HuH-7 (cell line): ENCODE measurements around the gene EFCAB14.
A peak's percentile ranks its signal among the peaks of the same experiment; 100 is the strongest.
"Not testable (repeated sequence)": the region's sequence is repeated elsewhere in the genome, so short reads cannot be mapped to it uniquely, and the experiment has no call there.

ENCODE experiments used
- DNase-seq: peaks from one replicate; pipeline ENCODE4 v3.0.0; 2011; ENCODE audit warnings: low spot score

EFCAB14 gene

DNA sequence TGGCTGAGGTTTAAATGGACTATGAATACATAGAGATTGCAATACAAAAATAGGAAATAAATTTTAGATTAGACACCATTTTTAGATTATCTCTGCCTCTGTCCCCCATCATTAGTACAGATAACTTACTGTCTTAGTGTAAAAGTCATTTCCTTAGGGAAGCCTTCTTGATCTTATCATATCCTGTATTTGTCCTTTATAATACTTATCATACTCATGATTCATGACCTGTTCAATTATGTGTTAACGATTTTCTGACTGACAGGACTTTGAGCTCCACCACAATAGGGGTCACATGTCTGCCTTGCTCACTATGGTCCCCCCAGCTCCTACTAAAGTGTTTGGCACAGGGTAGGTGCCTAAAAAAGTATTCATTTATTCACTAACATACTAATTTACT, 32.7 kb downstream of the EFCAB14 start:
- DNase-seq, result no peak

DNA sequence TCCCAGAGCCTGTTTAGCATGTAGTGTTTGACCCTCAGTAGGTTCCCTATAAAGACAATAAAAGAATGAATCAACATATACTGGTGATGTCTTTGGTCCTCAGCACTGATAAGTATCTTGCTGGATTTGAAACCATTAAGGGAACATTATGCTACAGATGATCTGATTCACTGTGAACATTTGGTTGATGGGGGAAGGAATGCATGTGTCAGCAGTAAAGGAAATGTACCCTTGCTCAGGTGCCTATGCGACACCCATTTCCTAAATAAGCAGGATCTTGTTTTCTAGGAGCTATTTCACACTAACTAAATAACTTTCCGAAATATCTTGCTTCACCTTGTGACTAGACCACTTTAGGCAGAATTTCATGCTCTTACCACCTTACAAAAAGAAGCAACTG, 34.2 kb downstream of the EFCAB14 start:
- DNase-seq, result no peak

DNA sequence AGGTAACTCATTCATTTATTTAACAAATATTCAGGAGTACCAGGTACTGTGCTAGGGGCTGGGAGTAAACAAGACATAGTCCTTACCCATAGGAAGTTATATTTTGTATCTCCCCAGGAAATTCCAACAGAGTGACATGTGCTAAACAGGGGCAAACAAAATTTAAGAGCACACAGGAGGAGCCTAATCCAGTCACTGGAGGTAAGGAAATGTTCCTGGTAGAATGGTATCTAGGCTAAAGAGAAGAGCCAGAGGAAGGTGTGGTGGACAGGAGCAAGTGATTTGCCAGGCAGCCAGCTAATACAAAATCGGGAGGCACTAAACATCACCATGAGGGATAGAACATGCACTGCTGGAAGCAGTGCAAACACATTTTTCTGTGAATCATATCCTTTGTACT, 36.9 kb downstream of the EFCAB14 start:
- DNase-seq, result no peak

DNA sequence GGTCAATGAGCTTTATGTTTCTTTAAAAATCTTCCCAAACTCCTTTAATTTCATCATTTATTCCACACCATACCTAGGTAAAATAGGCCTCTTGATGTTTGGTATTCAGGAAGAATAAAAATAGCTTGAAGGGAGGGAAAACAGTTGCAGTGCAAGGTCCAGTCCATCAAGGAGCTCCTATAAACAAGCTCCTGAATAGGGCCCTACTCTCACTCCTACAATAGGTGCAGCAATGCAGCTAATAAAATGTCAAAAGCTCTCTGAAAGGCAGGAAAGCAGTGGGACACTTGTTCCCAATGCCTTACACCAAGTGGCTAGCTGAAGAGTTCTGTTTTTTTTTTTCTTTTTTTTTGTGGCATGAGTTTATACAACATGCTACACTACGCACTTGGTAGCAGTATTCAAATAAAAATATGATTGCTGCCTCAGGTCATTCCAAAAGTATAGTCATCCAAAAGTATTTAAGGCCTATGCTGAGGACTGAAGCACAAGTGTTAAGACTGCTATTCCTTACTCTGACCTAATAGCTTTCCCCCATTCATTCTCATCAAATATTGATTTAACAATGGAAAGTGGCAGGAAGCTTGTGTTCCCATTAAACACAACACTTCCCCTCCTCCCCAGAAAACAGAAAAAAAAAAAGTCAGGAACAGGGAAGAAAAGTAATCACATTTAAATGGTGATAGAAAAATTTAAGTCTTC, 37.4 kb downstream of the EFCAB14 start:
- no peak for DNase-seq

DNA sequence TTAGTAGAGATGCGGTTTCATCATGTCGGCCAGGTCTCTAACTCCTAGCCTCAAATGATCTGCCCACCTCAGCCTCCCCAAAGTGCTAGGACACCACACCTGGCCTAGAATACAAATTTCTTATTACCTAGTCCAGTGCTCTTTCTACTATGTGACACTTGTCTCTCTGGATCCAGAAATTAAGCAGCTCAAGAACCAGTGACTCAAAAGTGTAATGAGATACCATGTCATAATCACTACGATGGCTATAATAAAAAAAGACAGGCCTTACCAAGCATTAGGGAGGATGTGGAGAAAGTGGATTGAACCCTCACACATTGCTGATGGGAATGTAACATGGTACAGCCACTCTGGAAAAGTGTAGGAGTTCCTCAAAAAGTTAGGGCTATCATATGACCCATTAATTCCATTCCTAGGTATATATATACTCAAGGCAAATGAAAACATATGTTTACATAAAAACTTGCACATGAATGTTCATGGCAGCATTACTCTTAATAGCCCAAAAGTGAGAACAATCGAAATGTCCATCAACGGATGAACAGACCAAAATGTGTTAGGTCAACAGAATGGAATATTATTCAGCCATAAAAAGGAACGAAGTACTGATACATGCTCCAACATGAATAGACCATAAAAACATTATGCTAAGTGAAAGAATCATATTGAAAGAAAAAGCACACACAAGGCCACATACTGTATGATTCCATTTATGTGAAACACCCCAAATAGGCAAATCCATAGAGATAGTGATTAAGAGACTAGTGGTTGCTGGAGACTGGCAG, 38.9 kb downstream of the EFCAB14 start:
- DNase-seq, result no peak

DNA sequence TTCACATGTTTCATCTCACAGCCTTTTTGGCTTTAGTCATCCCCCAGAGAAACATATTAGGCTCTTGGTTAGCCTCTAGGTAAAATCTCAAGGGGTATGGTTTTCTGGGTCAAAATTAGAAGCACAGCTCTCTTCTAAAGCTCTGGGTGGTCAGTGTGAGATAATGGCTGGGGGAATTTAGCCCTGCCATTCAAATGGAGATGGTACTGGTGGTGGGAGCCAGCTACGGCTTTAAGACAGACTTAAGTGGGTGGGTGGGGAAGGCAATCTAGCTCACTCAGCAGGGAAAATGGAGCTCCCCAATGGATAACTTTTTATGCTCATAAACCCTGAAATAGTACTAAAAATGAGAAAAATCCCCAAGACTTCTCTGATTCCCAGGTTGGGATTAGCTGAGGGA, 41.6 kb downstream of the EFCAB14 start:
- DNase-seq, result no peak

DNA sequence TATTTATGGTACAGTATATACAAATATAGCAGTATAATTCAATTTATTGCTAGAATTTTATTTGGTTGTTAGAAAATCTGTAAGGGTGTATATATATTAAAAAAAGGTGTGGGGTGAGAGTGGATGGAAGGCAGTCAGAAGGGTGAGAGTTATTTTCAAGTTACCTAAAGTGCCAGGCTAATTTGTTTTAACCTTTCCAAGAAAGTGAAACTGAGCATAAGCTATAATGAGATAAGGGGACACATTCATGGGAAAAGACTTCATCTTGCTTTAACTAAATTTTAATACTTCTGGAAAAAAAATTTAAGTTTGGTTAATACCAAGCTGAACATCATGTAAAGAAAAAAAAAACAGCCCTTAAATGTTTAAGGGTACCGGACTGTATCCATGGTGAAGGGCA, 42.4 kb downstream of the EFCAB14 start:
- no peak for DNase-seq

DNA sequence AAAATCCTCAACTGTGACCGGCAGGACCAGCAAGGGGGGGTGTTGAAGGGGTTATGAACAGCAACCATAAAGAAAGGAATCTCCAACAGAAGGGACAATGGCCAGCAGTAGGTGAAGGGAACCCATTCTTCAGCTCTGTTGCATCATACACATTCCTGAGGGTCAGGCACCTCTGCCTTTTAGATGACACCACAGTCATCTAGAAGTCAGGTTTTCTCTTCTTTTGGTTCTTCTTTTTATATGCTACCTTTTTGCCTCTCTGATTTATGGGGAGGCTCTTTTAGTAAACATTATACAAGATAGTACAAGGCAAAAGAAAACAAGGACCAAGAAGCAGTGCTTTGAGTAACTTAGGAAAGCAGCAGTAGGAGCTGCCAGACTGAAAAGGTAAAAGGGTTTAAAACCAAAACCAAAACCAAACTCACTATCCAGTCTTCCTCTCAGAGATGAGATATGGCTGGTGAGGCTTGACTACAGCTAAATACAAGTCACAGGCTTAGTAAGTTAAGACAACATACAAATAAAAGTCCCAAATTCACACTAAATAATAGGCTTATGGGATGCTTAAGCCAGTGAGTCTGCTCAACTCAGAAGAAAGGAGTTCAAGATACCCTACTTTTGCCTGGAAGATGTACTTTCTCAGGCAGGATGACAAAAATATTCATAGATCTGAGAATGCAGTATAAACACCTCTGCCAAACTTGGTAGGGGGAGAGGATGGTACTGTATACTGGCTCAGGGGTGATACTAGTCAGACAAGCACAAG, 43.2 kb downstream of the EFCAB14 start:
- no peak for DNase-seq

DNA sequence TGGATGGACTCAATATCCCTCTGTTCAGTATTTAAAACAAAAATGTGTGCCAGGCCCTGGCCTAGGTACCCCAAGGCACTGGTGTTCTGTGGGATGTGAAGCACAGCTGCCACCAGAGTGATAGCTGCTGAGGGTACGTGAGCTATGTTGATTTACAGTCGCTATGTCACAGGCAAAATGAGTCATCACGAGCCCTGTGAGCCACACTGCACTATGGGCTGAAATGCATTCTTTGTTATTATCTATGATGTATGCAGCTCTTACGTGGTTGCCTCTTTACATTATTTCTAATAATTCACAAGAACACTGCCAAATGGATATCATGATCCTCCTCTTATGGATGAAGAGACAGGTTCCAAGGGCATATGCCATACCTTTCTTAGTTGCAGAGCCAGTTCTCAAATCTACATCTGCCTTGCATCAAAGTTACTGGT, 45.1 kb downstream of the EFCAB14 start:
- DNase-seq, result no peak

DNA sequence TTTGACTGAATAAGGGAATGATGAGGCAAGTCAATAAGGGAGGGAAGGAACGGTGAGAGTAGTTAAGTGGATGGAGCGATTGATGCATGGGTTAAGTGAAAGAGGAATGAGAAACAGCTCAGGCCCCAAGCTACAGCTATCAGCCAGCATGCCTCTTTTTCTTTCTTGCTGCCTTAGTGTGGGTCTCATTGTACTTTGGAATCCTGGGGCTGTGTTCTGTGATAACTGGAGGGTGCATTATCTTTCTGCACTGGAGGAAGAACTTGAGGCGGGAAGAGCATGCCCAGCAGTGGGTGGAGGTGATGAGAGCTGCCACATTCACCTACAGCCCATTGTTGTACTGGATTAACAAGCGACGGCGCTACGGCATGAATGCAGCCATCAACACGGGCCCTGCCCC, 46.2 kb downstream of the EFCAB14 start:
- no peak for DNase-seq

DNA sequence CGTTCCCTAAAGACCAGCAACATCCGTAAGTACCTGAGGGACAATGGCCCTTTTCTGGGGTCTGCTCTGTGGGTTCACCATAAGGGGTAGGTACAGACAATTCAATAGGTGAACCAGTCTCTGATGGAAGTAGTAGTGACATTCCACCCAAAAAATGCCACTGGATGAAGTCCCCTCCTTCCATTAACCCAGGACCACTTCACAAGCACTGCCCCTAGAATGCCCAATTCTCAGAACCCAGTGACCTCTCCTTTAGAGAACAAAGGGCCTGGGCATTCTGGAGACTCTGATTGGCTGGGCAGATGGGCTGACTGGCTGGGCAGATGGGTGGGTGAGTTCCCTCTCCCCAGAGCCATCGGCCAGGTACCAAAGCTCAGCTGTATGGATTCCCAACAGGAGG, 47.4 kb downstream of the EFCAB14 start, which contains the start of gene TEX38:
Gene TEX38, plus strand, starts transcription at position 301 of the 400 bp plus-strand sequence. Its CDS starts 81 bp downstream, at position 382.
- no peak for DNase-seq

DNA sequence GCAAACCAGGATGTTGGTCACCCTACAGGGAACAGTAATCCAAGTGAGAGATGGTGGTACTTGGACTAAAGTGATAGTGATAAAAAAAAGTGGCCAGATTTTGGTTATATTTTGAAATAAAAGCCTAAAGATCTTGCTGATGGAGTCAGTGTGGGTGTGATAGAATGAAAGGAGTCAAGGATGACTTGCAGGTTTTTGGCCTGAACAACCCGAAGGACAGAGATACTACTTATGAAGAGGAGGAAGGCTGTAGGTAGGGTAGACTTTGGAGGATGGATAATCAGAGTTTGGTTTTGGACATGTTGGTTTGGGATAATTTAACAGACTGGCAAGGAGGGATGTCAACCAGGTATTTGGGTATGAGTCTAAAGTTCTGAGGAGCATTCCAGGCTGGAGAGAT, 48.8 kb downstream of the EFCAB14 start:
- no peak for DNase-seq

DNA sequence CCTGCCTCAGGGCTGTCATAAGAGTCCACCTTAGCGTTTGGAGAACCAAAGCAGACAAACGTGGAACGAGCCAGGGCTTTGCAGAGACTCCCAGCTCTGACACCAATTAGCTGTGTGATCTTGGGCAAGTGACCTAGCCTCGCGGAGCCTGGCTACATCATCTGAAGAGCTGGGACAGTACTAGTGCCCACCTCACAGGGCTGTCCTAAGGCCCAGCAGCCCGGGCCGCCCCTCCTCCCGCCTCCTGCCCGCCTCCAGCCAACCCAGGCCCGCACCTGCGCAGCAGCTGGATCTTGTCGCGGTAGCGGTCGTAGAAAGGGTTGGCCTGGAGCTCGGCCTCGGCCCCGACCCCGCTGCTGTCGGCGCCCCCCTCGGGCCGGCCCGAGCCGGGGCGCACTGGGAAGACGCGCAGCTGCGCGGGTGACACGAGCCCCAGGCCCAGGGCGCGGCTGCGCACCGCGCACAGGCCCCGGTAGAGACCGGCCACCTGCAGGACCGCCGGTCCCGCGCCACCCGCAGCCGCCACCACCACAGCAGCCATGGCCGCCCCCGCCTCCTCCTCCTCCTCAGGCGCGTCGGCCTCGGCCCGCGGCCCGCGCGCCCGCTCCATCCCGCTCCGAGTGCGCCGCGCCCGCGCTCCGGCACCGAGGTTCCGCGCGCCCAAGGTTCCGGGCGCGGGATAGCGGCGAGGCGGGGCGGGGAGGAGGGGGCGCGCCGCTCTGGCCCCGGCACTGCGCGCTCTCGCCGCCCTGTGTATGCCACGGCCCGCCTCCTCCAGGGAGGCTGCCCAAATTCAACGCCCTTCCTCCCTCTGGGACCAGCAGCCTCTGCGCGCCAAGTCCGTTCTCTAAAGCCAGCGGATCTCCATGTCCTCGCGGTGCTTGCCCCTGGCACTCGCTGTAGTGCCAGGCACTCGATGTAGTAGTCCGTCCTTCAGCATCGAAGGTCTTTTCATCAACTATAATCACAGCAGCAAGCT, 50.8 kb downstream of the EFCAB14 start, which contains the start of gene ATPAF1:
Gene ATPAF1, minus strand, starts transcription at position 583 of the 979 bp plus-strand sequence. Its CDS starts 42 bp downstream, at position 541.
- peak; percentile 60 for DNase-seq

DNA sequence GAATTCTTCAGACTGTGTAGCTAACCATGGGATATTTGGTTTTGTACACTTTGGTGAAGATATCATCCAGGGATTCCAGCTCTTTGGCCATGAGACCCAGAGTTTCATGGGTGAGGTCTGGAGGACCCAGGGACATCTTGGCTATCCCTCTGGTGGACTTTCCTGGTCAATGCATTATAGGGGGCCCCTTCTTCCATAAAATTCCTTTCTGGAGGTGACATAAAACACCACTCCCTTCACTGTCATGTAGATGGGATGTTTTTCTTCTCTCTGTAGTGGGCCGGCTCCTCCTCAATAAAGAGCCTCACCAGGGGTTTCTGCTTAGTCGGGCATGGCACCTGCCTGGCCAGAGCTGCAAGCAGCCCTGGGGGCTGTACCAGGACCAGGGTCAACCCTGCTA, 52.9 kb downstream of the EFCAB14 start:
- no peak for DNase-seq

DNA sequence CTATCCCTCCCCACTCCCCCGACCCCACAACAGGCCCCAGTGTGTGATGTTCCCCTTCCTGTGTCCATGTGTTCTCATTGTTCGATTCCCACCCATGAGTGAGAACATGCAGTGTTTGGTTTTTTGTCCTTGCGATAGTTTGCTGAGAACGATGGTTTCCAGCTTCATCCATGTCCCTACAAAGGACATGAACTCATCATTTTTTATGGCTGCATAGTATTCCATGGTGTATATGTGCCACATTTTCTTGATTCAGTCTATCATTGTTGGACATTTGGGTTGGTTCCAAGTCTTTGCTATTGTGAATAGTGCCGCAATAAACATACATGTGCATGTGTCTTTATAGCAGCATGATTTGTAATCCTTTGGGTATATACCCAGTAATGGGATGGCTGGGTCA, 56.0 kb downstream of the EFCAB14 start:
- not testable (repeated sequence) for DNase-seq

DNA sequence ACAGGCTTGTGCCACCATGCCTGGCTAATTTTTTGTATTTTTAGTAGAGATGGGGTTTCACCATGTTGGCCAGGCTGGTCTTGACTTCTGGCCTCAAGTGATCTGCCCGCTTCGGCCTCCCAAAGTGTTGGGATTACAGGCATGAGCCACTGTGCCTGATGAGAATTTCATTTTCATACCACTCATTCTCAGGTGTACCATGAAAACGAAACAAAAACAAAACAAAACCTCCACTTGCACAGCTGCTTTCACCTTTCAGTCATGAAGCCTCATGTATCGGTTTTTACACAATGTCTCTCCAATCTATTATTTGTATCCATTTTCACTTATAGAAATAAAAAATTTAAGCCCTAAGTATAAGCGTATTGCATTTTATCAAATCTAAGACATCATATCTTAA, 58.8 kb downstream of the EFCAB14 start:
- DNase-seq, result not testable (repeated sequence)

DNA sequence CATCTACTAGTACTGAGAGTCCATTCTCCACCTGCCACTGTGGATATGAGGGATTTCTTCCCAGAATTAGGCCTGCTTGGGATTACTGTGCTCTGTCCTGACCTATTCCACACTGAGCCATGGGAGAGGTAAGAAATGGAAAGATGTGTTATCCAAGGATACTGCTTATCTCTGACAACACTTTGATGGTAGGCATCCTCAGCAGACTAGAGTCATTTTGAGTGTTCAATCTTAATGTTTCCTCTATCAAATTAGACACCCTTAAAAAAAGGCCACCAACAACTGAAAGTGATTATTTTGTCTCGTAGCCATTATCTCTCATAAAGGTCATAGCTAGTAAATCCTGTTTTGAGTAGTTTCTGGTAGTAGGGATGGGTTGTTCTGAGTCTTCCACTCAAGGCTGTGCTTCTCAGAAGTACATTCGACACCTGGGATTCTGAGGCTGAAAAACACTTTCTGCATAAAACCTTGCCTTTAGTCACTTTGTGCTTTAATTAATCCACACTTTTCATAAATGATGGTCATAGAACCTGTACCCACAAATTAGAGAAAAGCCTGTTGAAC, 59.5 kb downstream of the EFCAB14 start:
- DNase-seq, result no peak

DNA sequence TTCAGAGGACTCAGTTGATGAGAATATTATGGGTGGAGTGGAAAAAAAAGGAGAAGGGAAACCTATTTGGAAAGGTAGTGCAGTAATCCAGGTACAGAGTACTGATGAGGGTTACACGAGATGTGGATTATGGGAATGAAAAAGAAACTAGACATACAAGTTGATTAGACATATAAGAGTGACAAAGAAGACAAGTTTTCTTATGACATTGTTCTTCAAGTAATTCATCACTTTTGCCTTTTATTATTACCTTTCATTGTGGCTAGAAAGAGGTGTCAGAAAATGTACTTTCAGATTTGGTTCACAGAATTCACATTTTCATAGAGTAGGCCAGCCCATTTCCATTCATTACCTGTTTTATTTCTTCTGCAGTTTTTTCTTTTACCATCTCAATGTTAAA, 61.1 kb downstream of the EFCAB14 start:
- DNase-seq, result no peak

DNA sequence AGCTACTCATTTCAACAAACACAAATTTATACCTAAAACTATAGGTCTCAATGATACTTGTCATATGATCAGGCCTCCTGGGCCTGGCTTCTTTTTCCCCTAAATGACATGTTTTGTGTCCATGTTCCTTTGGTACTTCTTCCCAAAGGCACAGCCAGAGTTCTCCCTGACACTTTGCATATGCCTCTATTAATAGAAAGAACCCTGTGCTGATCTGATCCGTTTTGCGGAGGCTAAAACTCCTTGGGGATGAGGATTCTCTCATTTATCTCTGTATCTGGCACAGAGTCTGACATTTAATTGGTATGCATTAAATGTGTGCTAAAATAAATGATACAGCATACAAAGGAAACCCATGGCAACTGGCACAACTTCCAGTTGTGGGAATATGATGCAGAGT, 62.3 kb downstream of the EFCAB14 start:
- DNase-seq, result no peak

DNA sequence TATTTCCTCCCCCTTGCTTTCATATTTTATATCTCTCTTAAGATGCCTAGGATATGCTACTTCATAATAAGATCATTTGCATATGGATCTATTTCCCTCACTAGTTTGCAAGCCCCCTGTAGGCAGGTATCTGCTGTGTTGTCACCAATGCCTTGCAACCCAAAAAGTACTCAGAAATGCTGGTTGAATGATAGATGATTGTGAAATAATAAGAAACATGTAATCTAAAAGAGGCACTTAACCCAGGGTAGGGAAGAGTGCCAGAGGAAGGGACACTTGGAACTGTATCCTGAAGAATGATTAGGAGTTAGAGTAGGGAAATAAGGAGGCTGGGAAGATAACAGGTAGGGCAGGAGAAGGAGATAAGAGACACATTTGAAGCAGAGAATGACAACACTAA, 63.1 kb downstream of the EFCAB14 start:
- DNase-seq, result no peak

DNA sequence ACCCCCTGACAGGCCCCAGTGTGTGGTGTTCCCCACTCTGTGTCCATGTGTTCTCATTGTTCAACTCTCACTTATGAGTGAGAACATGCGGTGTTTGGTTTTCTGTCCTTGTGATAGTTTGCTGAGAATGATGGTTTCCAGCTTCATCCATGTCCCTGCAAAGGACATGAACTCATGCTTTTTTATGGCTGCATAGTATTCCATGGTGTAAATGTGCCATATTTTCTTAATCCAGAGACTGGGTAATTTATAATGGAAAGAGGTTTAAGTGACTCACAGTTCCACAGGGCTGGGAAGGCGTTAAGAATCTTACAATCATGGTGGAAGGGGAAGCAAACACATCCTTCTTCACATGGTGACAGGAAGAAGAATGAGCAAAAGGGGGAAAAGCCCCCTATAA, 64.2 kb downstream of the EFCAB14 start:
- not testable (repeated sequence) for DNase-seq
